ENCODE results near the gene KCTD1.

DNA sequence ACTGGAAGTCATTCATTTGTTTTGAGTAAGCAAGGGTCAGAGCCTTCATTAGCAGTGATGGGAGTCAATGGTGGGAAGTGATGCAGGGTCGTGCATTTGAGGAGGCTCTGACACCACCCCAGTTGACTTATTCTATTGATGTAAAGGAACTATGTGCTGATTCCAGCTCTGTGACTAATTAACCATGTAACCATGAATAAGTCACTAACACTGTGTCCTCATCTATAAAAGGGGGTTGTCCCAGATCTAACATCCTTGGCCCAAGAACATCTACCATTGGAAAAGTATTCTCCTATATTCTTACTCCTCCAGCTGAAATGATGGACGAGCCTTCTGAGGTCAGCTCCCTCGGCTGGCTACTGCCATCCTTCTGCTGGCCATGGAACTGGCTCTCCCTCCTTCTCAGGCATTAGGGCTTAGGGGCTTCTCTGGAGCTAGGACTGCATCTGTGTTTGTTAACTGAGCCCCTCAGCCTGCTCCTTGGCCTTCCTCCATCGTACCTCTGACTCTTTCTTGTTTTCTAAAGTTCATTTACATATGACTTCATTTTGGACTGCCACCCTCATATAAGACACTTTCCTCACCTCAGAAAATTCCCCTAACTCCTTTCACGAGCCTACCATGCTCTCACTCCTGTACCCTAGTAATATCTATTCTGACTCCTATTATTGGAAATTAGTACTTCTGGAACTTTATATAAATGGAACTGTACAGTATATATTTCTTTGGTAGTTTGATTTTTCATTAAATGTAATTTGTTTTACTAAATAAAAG, 115.5 kb downstream of the KCTD1 start:
- TF ChIP-seq, protein P1, sequence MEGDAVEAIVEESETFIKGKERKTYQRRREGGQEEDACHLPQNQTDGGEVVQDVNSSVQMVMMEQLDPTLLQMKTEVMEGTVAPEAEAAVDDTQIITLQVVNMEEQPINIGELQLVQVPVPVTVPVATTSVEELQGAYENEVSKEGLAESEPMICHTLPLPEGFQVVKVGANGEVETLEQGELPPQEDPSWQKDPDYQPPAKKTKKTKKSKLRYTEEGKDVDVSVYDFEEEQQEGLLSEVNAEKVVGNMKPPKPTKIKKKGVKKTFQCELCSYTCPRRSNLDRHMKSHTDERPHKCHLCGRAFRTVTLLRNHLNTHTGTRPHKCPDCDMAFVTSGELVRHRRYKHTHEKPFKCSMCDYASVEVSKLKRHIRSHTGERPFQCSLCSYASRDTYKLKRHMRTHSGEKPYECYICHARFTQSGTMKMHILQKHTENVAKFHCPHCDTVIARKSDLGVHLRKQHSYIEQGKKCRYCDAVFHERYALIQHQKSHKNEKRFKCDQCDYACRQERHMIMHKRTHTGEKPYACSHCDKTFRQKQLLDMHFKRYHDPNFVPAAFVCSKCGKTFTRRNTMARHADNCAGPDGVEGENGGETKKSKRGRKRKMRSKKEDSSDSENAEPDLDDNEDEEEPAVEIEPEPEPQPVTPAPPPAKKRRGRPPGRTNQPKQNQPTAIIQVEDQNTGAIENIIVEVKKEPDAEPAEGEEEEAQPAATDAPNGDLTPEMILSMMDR (conservative IDR thresholded peaks at IDR 0.05) = no peak
- no peak for TF ChIP-seq EZH2 (IDR thresholded peaks at IDR 0.05; ENCODE audit: low read depth)

All from PC-9 (cell line).